Peyer's patch (tissue), 4 donors: Measurements from ENCODE around the gene STOM.

Experiments used
- CTCF ChIP-seq, 6 experiments: fragments of 450-650 bp in 4 of 6; fragments of 200-600 bp in 2 of 6; sonication (generic) in 1 of 6; IDR thresholded peaks; one replicate each; pipeline ENCODE4 v1.5.1; 2017 to 2019; ENCODE audit warnings: antibody characterized with exemption in 6 of 6, mild to moderate bottlenecking in 3 of 6, moderate library complexity in 1 of 6
- POLR2A ChIP-seq, 2 donors: fragments of 450-650 bp; IDR thresholded peaks; one replicate each; pipeline ENCODE4 v1.5.1; 2017; ENCODE audit warnings: antibody characterized with exemption in 2 of 2, mild to moderate bottlenecking in 2 of 2, moderate library complexity in 2 of 2

GRCh38 chr9:121336665-121337064 lies 33.4 kb downstream of the STOM start:
- TF ChIP-seq CTCF (IDR thresholded peaks at IDR 0.05) (no peak), POLR2A (IDR thresholded peaks at IDR 0.05) (no peak)
